HepG2 (cell line): ENCODE measurements around the gene HES6. TPM values are rescaled to one million over a fixed set of nuclear protein-coding genes. Genes with fewer than 3 reads are reported as not detected.

ENCODE experiments used
- CSRNP1 ChIP-seq: sonication (generic); formaldehyde crosslinking; IDR thresholded peaks from 2 replicates; pipeline ENCODE4 v1.8.1; 2023; ENCODE audit warnings: mild to moderate bottlenecking, missing genetic modification reagents
- FOXK2 ChIP-seq: fragments of 450-650 bp; IDR thresholded peaks from 2 replicates; pipeline ENCODE4 v1.6.1; 2016
- HDAC1 ChIP-seq: sonication (generic); formaldehyde crosslinking; IDR thresholded peaks from 2 replicates; pipeline ENCODE4 v1.5.1; 2020; ENCODE audit warnings: mild to moderate bottlenecking, missing genetic modification reagents
- NFYB ChIP-seq: sonication (generic); formaldehyde crosslinking; IDR thresholded peaks from 2 replicates; pipeline ENCODE4 v1.4.0; 2020; ENCODE audit warnings: missing genetic modification reagents
- SYNCRIP ChIP-seq: fragments of 200-400 bp; formaldehyde crosslinking; IDR thresholded peaks from 2 replicates; pipeline ENCODE4 v1.6.1; 2018; ENCODE audit warnings: mild to moderate bottlenecking, low read depth, low read length; ENCODE audit not compliant: insufficient read depth
- TAF15 ChIP-seq: fragments of 200-400 bp; formaldehyde crosslinking; IDR thresholded peaks from one replicate; pipeline ENCODE4 v1.6.1; 2018; ENCODE audit warnings: mild to moderate bottlenecking, low read depth, low read length; ENCODE audit not compliant: poor library complexity, severe bottlenecking
- TFAP4 ChIP-seq: sonication (generic); IDR thresholded peaks from 2 replicates; pipeline ENCODE4 v1.6.1; 2016; ENCODE audit warnings: low read depth, borderline replicate concordance
- ZBTB25 ChIP-seq: IDR thresholded peaks from 2 replicates; pipeline ENCODE4 v1.6.1; 2018; ENCODE audit warnings: missing genetic modification reagents
- ZNF160 ChIP-seq: sonication (generic); formaldehyde crosslinking; IDR thresholded peaks from 2 replicates; pipeline ENCODE4 v1.8.0; 2022; ENCODE audit warnings: mild to moderate bottlenecking, inconsistent platforms, missing genetic modification reagents
- ZNF556 ChIP-seq: sonication (generic); formaldehyde crosslinking; IDR thresholded peaks from 2 replicates; pipeline ENCODE4 v1.4.0; 2020; ENCODE audit warnings: mild to moderate bottlenecking, missing genetic modification reagents, borderline replicate concordance
- polyA plus RNA-seq, 8 experiments: library from polyadenylated mRNA; depleted of rRNA in 3 of 8; stranded (reverse) in 7 of 8; unstranded in 1 of 8; fragments of >200 nt; fragmentation: Illumina TruSeq in 4 of 8; extraction: Trizol in 4 of 8; gene quantifications; 2 replicates each; pipeline versions ENCODE4 v1.2.1 to v1.2.3, GENCODE V29; 2011 to 2016; ENCODE audit warnings: low read depth in 4 of 8, missing spikeins in 1 of 8, mixed read lengths in 1 of 8; ENCODE audit not compliant: insufficient read depth in 1 of 8
- total RNA-seq, 5 experiments: library from RNA; depleted of rRNA; stranded (reverse); fragments of >200 nt; fragmentation: Illumina TruSeq; extraction: Trizol; gene quantifications; 2 replicates each; pipeline ENCODE4 v1.2.3, GENCODE V29; 2016; ENCODE audit warnings: low read depth in 1 of 5
- TF ChIP-seq, protein P1 (sequence below): sonication (generic); formaldehyde crosslinking; conservative IDR thresholded peaks from 2 replicates; pipeline ENCODE4 v1.4.0; 2020; ENCODE audit warnings: mild to moderate bottlenecking, missing genetic modification reagents, moderate library complexity
- TF ChIP-seq, protein P2 (sequence below): sonication (generic); formaldehyde crosslinking; IDR thresholded peaks from 2 replicates; pipeline ENCODE4 v1.9.0; 2022; ENCODE audit warnings: low read depth, missing genetic modification reagents

The HES6 gene
- total and polyA plus RNA-seq, 2 of the 13 experiments (the other 11 are each of a cell fraction or from before 2014, with no cell fraction given), result 19.5 to 82.8 TPM

GRCh38 chr2:238289574-238289973, 49.7 kb upstream of the HES6 start (continued):
- no peak for TF ChIP-seq ZBTB25 (CRISPR knock-in tag)
- TF ChIP-seq, protein P1, sequence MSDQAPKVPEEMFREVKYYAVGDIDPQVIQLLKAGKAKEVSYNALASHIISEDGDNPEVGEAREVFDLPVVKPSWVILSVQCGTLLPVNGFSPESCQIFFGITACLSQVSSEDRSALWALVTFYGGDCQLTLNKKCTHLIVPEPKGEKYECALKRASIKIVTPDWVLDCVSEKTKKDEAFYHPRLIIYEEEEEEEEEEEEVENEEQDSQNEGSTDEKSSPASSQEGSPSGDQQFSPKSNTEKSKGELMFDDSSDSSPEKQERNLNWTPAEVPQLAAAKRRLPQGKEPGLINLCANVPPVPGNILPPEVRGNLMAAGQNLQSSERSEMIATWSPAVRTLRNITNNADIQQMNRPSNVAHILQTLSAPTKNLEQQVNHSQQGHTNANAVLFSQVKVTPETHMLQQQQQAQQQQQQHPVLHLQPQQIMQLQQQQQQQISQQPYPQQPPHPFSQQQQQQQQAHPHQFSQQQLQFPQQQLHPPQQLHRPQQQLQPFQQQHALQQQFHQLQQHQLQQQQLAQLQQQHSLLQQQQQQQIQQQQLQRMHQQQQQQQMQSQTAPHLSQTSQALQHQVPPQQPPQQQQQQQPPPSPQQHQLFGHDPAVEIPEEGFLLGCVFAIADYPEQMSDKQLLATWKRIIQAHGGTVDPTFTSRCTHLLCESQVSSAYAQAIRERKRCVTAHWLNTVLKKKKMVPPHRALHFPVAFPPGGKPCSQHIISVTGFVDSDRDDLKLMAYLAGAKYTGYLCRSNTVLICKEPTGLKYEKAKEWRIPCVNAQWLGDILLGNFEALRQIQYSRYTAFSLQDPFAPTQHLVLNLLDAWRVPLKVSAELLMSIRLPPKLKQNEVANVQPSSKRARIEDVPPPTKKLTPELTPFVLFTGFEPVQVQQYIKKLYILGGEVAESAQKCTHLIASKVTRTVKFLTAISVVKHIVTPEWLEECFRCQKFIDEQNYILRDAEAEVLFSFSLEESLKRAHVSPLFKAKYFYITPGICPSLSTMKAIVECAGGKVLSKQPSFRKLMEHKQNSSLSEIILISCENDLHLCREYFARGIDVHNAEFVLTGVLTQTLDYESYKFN, result no peak
- TF ChIP-seq HDAC1 (CRISPR knock-in tag), result 0 out of 2 replicates have a peak, but pooled peaks have one; percentile 11
- no peak for TF ChIP-seq NFYB (CRISPR knock-in tag)
- no peak for TF ChIP-seq FOXK2
- TF ChIP-seq, protein P2, sequence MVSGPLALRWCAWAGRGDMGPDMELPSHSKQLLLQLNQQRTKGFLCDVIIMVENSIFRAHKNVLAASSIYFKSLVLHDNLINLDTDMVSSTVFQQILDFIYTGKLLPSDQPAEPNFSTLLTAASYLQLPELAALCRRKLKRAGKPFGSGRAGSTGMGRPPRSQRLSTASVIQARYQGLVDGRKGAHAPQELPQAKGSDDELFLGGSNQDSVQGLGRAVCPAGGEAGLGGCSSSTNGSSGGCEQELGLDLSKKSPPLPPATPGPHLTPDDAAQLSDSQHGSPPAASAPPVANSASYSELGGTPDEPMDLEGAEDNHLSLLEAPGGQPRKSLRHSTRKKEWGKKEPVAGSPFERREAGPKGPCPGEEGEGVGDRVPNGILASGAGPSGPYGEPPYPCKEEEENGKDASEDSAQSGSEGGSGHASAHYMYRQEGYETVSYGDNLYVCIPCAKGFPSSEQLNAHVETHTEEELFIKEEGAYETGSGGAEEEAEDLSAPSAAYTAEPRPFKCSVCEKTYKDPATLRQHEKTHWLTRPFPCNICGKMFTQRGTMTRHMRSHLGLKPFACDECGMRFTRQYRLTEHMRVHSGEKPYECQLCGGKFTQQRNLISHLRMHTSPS (CRISPR knock-in tag), result 0 out of 2 replicates have a peak, but pooled peaks have one; percentile 4
- TF ChIP-seq CSRNP1, result no peak
- TF ChIP-seq ZNF556 (CRISPR knock-in tag), result no peak
- no peak for TF ChIP-seq ZNF160 (CRISPR knock-in tag)
- TF ChIP-seq TAF15, result no peak
- no peak for TF ChIP-seq SYNCRIP
- no peak for TF ChIP-seq TFAP4
